ENCODE measurements around the gene FAM222B.
A peak's percentile ranks its signal among the peaks of the same experiment; 100 is the strongest.

FAM222B gene

GRCh38 chr17:28763804-28764266, 78.8 kb downstream of the FAM222B start:
- DNase-seq = peak; percentile 53 to 86

GRCh38 chr17:28763137-28763799, 79.3 kb downstream of the FAM222B start:
- DNase-seq = no peak

- DNase-seq = no peak
Observed at GRCh38 chr17:28760601-28761562, 81.7 kb downstream of the FAM222B start.

- DNase-seq = no peak
Observed at GRCh38 chr17:28759256-28759865, 83.2 kb downstream of the FAM222B start.

- DNase-seq = no peak
Observed at GRCh38 chr17:28758411-28759121, 84.0 kb downstream of the FAM222B start.

- no peak for DNase-seq
Observed at GRCh38 chr17:28756049-28756804, 86.4 kb downstream of the FAM222B start.

GRCh38 chr17:28755486-28755885, 87.1 kb downstream of the FAM222B start:
- no peak for DNase-seq

- DNase-seq = no peak
Observed at GRCh38 chr17:28751600-28752366, 90.8 kb downstream of the FAM222B start.

GRCh38 chr17:28750178-28751047, 92.2 kb downstream of the FAM222B start:
- DNase-seq = peak; percentile 91 to 98

- no peak for DNase-seq
Observed at GRCh38 chr17:28749516-28750177, 92.9 kb downstream of the FAM222B start.

GRCh38 chr17:28748852-28749515, 93.6 kb downstream of the FAM222B start:
- no peak for DNase-seq

- no peak for DNase-seq
Observed at GRCh38 chr17:28747801-28748750, 94.5 kb downstream of the FAM222B start.

GRCh38 chr17:28747051-28747691, 95.4 kb downstream of the FAM222B start:
- peak in 1 of 2 experiments; percentile 60 for DNase-seq

- peak in 1 of 2 experiments; percentile 60 for DNase-seq
Observed at GRCh38 chr17:28746611-28747050, 96.0 kb downstream of the FAM222B start.

- no peak for DNase-seq
Observed at GRCh38 chr17:28745786-28746411, 96.7 kb downstream of the FAM222B start.

- peak; percentile 88 to 96 for DNase-seq
Observed at GRCh38 chr17:28744972-28745785, 97.4 kb downstream of the FAM222B start.
